ENCODE results near the gene DZIP1L. TPM values are rescaled to one million over a fixed set of nuclear protein-coding genes. Genes with fewer than 3 reads are reported as not detected.

Gene DZIP1L
- total RNA-seq, 1 donor from 2014 or later, result 23.4 TPM

GRCh38 chr3:138012526-138012925 lies 102.9 kb downstream of the DZIP1L start:
- Mint-ChIP-seq H3K36me3 (ENCODE audit: unreplicated experiment) (peaks cover 3% of the 10 kb centered on the region), H3K4me1 (ENCODE audit: unreplicated experiment) (peaks cover 3% of the 10 kb centered on the region), H3K27me3 (ENCODE audit: unreplicated experiment) (no peaks in the 10 kb centered on the region), H3K9me3 (ENCODE audit: unreplicated experiment) (no peaks in the 10 kb centered on the region), H3K27ac (ENCODE audit: unreplicated experiment) (no peak overlapping the region), H3K4me3 (ENCODE audit: unreplicated experiment) (no peak overlapping the region)
- TF ChIP-seq CTCF (IDR thresholded peaks at IDR 0.05), result no peak
- DNase-seq (ENCODE audit: extremely low spot score, unreplicated experiment), result no peak

Other genes starting within 250 kb of the DZIP1L start
- not detected in 2 replicates for gene CLDN18, start 105.4 kb downstream of the DZIP1L start, total RNA-seq
- gene A4GNT, start 16.8 kb upstream of the DZIP1L start, total RNA-seq, result not detected in 2 replicates
- 17.1 and 18.3 TPM in 2 replicates for gene DBR1, start 59.3 kb upstream of the DZIP1L start, total RNA-seq
- 38.3 and 46.5 TPM in 2 replicates for gene ARMC8, start 71.7 kb upstream of the DZIP1L start, total RNA-seq
- not detected in 2 replicates for gene NME9, start 214.2 kb upstream of the DZIP1L start, total RNA-seq
- gene MRAS, start 233.0 kb upstream of the DZIP1L start, total RNA-seq, result 25.5 and 29.7 TPM in 2 replicates